ENCODE results near the gene CAMK2B. TPM values are rescaled to one million over a fixed set of nuclear protein-coding genes. Genes with fewer than 3 reads are reported as not detected.

CAMK2B gene
- total RNA-seq, 1 experiment from 2014 or later: 0.13 TPM

DNA sequence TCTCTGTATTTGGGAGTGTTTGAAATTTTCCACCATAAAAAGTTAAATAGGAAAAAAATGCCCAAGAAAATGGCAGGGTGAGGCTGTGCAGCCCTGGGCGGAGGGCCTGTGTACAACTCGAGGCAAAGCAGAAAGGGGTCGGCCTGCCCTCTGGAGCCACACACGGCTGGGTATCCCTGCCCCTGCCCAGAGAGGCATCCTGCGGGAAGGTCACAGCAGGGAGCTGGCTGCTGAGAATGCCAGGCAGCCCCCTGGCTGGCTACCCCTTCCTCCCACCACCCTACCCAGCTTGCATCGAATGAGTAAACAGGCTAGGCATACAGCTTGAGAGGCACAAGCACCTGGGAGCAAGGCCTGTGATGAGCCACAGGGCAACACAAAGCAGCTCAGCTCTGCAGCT lies 46.1 kb downstream of the CAMK2B start:
- intact Hi-C loops (cut with micrococcal nuclease; ENCODE audit: unreplicated experiment): no loop called here
- TF ChIP-seq EZH2 (IDR thresholded peaks at IDR 0.05; ENCODE audit: borderline replicate concordance, low read depth, low read length, poor library complexity, severe bottlenecking): no peak
- TF ChIP-seq, protein P1, sequence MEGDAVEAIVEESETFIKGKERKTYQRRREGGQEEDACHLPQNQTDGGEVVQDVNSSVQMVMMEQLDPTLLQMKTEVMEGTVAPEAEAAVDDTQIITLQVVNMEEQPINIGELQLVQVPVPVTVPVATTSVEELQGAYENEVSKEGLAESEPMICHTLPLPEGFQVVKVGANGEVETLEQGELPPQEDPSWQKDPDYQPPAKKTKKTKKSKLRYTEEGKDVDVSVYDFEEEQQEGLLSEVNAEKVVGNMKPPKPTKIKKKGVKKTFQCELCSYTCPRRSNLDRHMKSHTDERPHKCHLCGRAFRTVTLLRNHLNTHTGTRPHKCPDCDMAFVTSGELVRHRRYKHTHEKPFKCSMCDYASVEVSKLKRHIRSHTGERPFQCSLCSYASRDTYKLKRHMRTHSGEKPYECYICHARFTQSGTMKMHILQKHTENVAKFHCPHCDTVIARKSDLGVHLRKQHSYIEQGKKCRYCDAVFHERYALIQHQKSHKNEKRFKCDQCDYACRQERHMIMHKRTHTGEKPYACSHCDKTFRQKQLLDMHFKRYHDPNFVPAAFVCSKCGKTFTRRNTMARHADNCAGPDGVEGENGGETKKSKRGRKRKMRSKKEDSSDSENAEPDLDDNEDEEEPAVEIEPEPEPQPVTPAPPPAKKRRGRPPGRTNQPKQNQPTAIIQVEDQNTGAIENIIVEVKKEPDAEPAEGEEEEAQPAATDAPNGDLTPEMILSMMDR (conservative IDR thresholded peaks at IDR 0.05; ENCODE audit: low read depth, low read length): no peak
- Histone ChIP-seq H3K27me3 (replicated peaks; ENCODE audit: insufficient read depth, low read depth, low read length, poor library complexity) (no peaks in the 10 kb centered on the region), H3K36me3 (ENCODE audit: insufficient read depth, low read length, poor library complexity, severe bottlenecking) (no peaks in the 10 kb centered on the region), H3K9me3 (ENCODE audit: low read depth, low read length, poor library complexity, severe bottlenecking) (no peaks in the 10 kb centered on the region), H3K4me3 (ENCODE audit: low read depth, low read length, poor library complexity, severe bottlenecking) (no peak overlapping the region), H3K27ac (ENCODE audit: low read depth, low read length, poor library complexity, severe bottlenecking) (no peak overlapping the region), H3K4me1 (ENCODE audit: insufficient read depth, low read length, poor library complexity, severe bottlenecking) (peaks cover 17% of the 10 kb centered on the region)
- CTCF ChIA-PET: no interaction called here
- no peak for DNase-seq (ENCODE audit: low spot score)
- POLR2A ChIA-PET (ENCODE audit: low non-redundant PET): no interaction called here
- no TSS peak for BruUV-seq (replicated peaks)

DNA sequence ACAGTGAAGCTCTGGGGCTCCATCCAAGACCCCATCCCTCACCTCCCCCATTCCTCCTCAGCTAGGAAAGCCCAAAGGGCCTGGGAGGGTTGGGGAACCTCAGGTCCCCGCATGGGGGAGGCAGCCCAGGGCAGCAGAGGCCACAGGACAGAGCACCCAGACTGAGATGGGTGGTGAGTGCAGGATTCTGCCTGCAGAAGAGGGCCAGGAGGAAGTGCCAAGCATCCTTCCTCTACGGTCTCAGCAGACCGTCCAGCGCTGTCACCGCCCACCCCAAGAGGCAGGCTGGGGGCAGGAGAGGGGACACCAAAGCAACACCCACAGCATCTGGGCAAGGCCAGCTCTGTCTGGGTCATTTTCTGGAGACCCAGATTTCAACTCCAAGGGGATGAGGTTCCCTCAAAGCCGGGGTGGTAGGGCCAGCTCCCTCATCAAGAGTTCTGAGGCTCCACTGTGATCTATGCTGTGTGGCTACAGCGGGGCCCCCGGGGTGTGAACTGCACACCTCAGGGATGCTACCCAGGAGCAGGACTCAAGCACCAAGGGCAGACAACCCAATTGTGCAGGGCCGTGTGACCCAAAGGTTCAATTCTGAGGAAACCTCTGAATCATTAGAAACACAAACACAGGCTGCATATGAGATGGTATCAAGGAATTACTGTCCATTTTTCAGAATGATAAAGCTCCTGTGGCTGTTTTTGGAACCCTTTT lies 46.8 kb downstream of the CAMK2B start:
- Histone ChIP-seq H3K4me1 (ENCODE audit: insufficient read depth, low read length, poor library complexity, severe bottlenecking) (peaks cover 17% of the 10 kb centered on the region), H3K27ac (ENCODE audit: low read depth, low read length, poor library complexity, severe bottlenecking) (no peak overlapping the region), H3K27me3 (replicated peaks; ENCODE audit: insufficient read depth, low read depth, low read length, poor library complexity) (no peaks in the 10 kb centered on the region), H3K9me3 (ENCODE audit: low read depth, low read length, poor library complexity, severe bottlenecking) (no peaks in the 10 kb centered on the region), H3K4me3 (ENCODE audit: low read depth, low read length, poor library complexity, severe bottlenecking) (no peak overlapping the region), H3K36me3 (ENCODE audit: insufficient read depth, low read length, poor library complexity, severe bottlenecking) (no peaks in the 10 kb centered on the region)
- TF ChIP-seq EZH2 (IDR thresholded peaks at IDR 0.05; ENCODE audit: borderline replicate concordance, low read depth, low read length, poor library complexity, severe bottlenecking): no peak
- TF ChIP-seq, protein P1 (conservative IDR thresholded peaks at IDR 0.05; ENCODE audit: low read depth, low read length): no peak
- intact Hi-C loops (cut with micrococcal nuclease; ENCODE audit: unreplicated experiment): no loop called here
- BruUV-seq (replicated peaks): no TSS peak
- no peak for DNase-seq (ENCODE audit: low spot score)
- ChIA-PET POLR2A (ENCODE audit: low non-redundant PET) (no interaction called here), CTCF (no interaction called here)

DNA sequence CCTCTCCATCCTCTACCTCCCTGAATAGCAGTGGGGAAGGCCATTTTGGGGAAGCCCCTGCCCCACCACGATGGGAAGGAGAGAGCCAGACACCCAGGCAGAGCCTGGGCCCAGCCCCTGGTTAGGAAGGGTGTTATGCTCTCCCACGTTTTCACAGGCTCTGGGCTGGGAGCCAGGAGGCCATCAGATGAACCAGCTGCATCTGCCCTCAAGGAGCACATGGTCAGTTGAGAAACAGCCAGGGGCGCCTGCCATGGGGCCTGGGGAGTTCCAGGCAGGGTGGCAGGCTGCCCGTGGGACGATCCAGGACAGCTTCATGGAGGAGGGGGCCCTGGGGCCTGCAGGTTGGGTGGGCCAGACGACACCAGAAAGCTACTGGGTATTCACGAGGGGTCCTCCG lies 47.5 kb downstream of the CAMK2B start:
- BruUV-seq (replicated peaks): no TSS peak
- no peak overlapping the region for H3K4me3 ChIP-seq (ENCODE audit: low read depth, low read length, poor library complexity, severe bottlenecking)
- H3K9me3 ChIP-seq (ENCODE audit: low read depth, low read length, poor library complexity, severe bottlenecking): no peaks in the 10 kb centered on the region
- CTCF ChIA-PET: no interaction called here
- TF ChIP-seq, protein P1 (conservative IDR thresholded peaks at IDR 0.05; ENCODE audit: low read depth, low read length): no peak
- no peak for TF ChIP-seq EZH2 (IDR thresholded peaks at IDR 0.05; ENCODE audit: borderline replicate concordance, low read depth, low read length, poor library complexity, severe bottlenecking)
- POLR2A ChIA-PET (ENCODE audit: low non-redundant PET): no interaction called here
- intact Hi-C loops (cut with micrococcal nuclease; ENCODE audit: unreplicated experiment): no loop called here
- peaks cover 17% of the 10 kb centered on the region for H3K4me1 ChIP-seq (ENCODE audit: insufficient read depth, low read length, poor library complexity, severe bottlenecking)
- no peak for DNase-seq (ENCODE audit: low spot score)
- no peaks in the 10 kb centered on the region for H3K27me3 ChIP-seq (replicated peaks; ENCODE audit: insufficient read depth, low read depth, low read length, poor library complexity)
- H3K27ac ChIP-seq (ENCODE audit: low read depth, low read length, poor library complexity, severe bottlenecking): no peak overlapping the region
- no peaks in the 10 kb centered on the region for H3K36me3 ChIP-seq (ENCODE audit: insufficient read depth, low read length, poor library complexity, severe bottlenecking)
